KMS-11 (cell line): ENCODE results near the gene CAPG.

Experiments
- H2AFZ ChIP-seq: fragments of 200-600 bp; sonication (generic); 2 replicates; pipeline ENCODE4 v1.6.1; 2016; ENCODE audit warnings: antibody characterized with exemption, mixed run types, low read depth
- H3K27ac ChIP-seq: fragments of 200-600 bp; sonication (generic); 2 replicates; pipeline ENCODE4 v1.6.1; 2016; ENCODE audit warnings: mild to moderate bottlenecking, mixed run types
- H3K27me3 ChIP-seq: fragments of 200-600 bp; sonication (generic); 2 replicates; pipeline ENCODE4 v1.6.1; 2017; ENCODE audit warnings: mild to moderate bottlenecking, low read depth, mixed run types, moderate library complexity; ENCODE audit not compliant: insufficient read depth
- H3K36me3 ChIP-seq: fragments of 200-600 bp; sonication (generic); 2 replicates; pipeline ENCODE4 v1.6.1; 2017; ENCODE audit warnings: mild to moderate bottlenecking, mixed run types; ENCODE audit not compliant: insufficient read depth
- H3K4me1 ChIP-seq: fragments of 200-600 bp; sonication (generic); 2 replicates; pipeline ENCODE4 v1.6.1; 2016; ENCODE audit warnings: mild to moderate bottlenecking, low read depth, mixed run types; ENCODE audit not compliant: poor library complexity, severe bottlenecking
- H3K4me2 ChIP-seq: fragments of 200-600 bp; sonication (generic); 2 replicates; pipeline ENCODE4 v1.7.0; 2016; ENCODE audit warnings: mild to moderate bottlenecking, mixed run types
- H3K4me3 ChIP-seq: fragments of 200-600 bp; sonication (generic); IDR thresholded peaks from 2 replicates; pipeline ENCODE4 v1.6.1; 2017; ENCODE audit warnings: low read depth, low read length, mixed read lengths; ENCODE audit not compliant: insufficient read depth
- H3K79me2 ChIP-seq: fragments of 200-600 bp; sonication (generic); 2 replicates; pipeline ENCODE4 v1.6.1; 2016; ENCODE audit warnings: low read depth, mixed run types; ENCODE audit not compliant: insufficient read depth
- H3K9ac ChIP-seq: fragments of 200-600 bp; sonication (generic); 2 replicates; pipeline ENCODE4 v1.6.1; 2016; ENCODE audit warnings: mild to moderate bottlenecking, mixed run types
- H4K20me1 ChIP-seq: fragments of 200-600 bp; sonication (generic); 2 replicates; pipeline ENCODE4 v1.6.1; 2016; ENCODE audit warnings: mild to moderate bottlenecking, mixed run types; ENCODE audit not compliant: insufficient read depth
- TF ChIP-seq, protein P1 (sequence below): fragments of 200-600 bp; sonication (generic); conservative IDR thresholded peaks from 2 replicates; pipeline ENCODE4 v1.6.1; 2017; ENCODE audit warnings: low read depth, mild to moderate bottlenecking, antibody characterized with exemption, low read length, moderate library complexity, mixed read lengths

CAPG gene

DNA sequence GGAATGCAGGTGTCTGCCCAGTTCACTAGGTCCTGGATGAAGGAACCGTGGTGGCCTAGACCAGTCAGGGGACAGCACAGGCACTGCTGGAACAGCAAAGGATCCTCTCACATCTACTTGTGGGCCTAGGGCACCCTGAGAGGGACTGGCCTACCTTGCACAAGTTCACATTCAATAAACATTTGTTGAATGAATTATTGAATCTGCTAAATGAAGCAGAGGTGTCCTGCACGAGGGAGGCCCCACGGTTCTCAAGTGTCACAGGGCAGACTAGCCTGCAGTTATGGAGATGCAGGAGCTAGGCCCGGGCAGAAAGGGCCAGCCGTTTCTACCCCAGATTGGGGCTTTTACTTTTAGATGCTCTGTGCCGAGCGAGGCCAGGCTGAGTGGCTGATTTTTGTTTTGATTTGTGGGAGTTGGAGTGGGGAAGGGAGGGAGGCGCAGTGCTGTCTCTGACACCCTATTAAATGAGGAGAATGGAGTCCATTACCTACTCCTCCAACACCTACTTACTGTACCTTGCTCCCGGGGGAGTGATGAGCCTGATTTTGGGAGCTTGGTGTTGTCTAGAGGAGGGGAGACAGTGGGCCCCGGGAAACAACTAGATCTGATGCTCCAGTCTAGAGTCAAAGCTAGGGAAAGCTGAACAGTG lies 26.8 kb upstream of the CAPG start:
- peak overlapping the region; percentile 84 for H3K4me2 ChIP-seq
- peaks cover 20% of the 10 kb centered on the region for H3K4me1 ChIP-seq
- no peaks in the 10 kb centered on the region for H3K27me3 ChIP-seq
- no peak overlapping the region for H3K4me3 ChIP-seq
- no peaks in the 10 kb centered on the region for H3K79me2 ChIP-seq
- H3K36me3 ChIP-seq, result no peaks in the 10 kb centered on the region
- H3K27ac ChIP-seq, result peak overlapping the region; percentile 86
- peak overlapping the region; percentile 80 for H2AFZ ChIP-seq
- no peaks in the 10 kb centered on the region for H4K20me1 ChIP-seq
- H3K9ac ChIP-seq, result peak overlapping the region; percentile 95
- TF ChIP-seq, protein P1, sequence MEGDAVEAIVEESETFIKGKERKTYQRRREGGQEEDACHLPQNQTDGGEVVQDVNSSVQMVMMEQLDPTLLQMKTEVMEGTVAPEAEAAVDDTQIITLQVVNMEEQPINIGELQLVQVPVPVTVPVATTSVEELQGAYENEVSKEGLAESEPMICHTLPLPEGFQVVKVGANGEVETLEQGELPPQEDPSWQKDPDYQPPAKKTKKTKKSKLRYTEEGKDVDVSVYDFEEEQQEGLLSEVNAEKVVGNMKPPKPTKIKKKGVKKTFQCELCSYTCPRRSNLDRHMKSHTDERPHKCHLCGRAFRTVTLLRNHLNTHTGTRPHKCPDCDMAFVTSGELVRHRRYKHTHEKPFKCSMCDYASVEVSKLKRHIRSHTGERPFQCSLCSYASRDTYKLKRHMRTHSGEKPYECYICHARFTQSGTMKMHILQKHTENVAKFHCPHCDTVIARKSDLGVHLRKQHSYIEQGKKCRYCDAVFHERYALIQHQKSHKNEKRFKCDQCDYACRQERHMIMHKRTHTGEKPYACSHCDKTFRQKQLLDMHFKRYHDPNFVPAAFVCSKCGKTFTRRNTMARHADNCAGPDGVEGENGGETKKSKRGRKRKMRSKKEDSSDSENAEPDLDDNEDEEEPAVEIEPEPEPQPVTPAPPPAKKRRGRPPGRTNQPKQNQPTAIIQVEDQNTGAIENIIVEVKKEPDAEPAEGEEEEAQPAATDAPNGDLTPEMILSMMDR, result no peak

DNA sequence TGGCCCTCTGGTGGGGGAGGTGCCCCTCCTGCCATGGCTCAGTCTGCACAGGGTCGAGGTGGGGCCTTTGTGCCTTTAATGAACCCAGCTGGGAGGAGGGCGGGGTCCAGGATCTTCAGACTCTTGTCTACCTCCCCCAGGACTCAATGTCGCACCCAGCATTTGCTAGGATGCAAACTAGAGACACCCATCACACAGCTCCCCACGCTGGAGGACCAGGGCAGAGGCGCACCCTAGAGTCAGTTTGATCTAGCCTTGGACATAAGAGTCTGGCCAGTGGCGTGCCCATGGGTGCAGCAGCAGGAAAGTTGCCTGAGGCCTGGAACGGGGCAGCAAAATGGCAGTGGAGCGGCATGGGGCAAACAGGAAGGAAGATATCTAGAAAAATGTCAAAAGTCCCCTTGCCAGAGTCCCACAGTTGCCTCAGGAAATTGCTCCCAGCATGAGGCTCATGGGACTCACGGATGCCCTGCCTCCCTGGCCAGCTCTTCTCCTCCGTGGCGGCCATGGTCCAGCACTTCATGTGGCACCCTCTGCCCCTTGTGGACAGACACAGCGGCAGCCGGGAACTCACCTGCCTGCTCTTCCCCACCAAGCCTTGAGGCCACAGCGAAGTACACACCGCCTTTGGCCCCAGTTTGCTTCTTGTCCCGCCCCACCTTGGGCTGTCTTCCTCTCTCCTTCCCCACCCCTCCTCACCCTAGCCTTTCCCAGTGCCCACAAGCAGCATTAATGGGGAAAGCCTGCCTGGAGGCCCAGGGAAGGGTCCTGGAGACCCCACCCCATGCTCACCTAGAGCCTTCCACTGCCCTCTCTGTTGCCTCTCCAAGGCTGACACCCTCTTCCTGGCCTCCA lies 26.0 kb upstream of the CAPG start:
- no peaks in the 10 kb centered on the region for H3K79me2 ChIP-seq
- TF ChIP-seq, protein P1, result no peak
- no peak overlapping the region for H3K4me2 ChIP-seq
- H3K27me3 ChIP-seq, result no peaks in the 10 kb centered on the region
- no peak overlapping the region for H3K4me3 ChIP-seq
- peaks cover 20% of the 10 kb centered on the region for H3K4me1 ChIP-seq
- H4K20me1 ChIP-seq, result no peaks in the 10 kb centered on the region
- no peaks in the 10 kb centered on the region for H3K36me3 ChIP-seq
- peak overlapping the region; percentile 86; the same call in 1 of the 2 replicates for H3K27ac ChIP-seq
- H3K9ac ChIP-seq, result no peak overlapping the region
- H2AFZ ChIP-seq, result peak overlapping the region; percentile 80

GRCh38 chr2:85435220-85435958 lies 25.2 kb upstream of the CAPG start:
- H3K79me2 ChIP-seq, result no peaks in the 10 kb centered on the region
- H2AFZ ChIP-seq, result no peak overlapping the region
- H3K4me2 ChIP-seq, result no peak overlapping the region
- peaks cover 20% of the 10 kb centered on the region for H3K4me1 ChIP-seq
- H3K9ac ChIP-seq, result no peak overlapping the region
- no peaks in the 10 kb centered on the region for H4K20me1 ChIP-seq
- H3K27me3 ChIP-seq, result no peaks in the 10 kb centered on the region
- H3K36me3 ChIP-seq, result no peaks in the 10 kb centered on the region
- TF ChIP-seq, protein P1, result no peak
- no peak overlapping the region for H3K4me3 ChIP-seq
- no peak overlapping the region for H3K27ac ChIP-seq

DNA sequence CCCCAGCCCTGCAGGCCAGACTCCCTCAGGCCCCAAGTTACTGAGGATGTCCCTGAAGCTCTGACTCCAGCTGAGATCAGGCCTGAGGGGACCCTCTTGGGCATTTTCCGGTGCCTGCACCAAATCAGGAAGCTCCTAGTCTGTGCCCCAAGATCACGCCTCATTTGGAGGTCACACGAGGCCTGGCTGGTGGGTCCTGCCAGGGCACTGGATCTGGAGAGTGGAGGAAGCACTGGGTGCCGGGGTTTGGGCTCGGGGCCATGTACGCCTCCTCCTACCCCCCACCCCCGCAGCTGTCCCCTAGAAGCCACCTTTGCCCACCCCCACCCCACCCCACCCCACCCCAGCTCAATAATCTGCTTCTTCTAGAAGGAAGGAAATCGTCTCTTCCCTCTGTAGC lies 24.5 kb upstream of the CAPG start:
- Histone ChIP-seq H3K4me2 (no peak overlapping the region), H4K20me1 (no peaks in the 10 kb centered on the region), H3K27ac (no peak overlapping the region), H3K9ac (no peak overlapping the region), H3K36me3 (no peaks in the 10 kb centered on the region), H3K79me2 (no peaks in the 10 kb centered on the region), H3K27me3 (no peaks in the 10 kb centered on the region), H2AFZ (no peak overlapping the region), H3K4me3 (no peak overlapping the region), H3K4me1 (peaks cover 20% of the 10 kb centered on the region)
- TF ChIP-seq, protein P1, result no peak
